Spleen (tissue), 7 donors: ENCODE results near the gene SMIM3.

ENCODE experiments used
- CTCF ChIP-seq, 11 experiments: fragments of 200-600 bp in 7 of 11; fragments of 450-650 bp in 4 of 11; sonication (generic) in 4 of 11; IDR thresholded peaks in 8 of 11; conservative IDR thresholded peaks in 3 of 11; 1 replicate in 7 of 11; 2 replicates in 4 of 11; pipeline versions ENCODE4 v1.4.0 to v1.8.0; 2016 to 2021; ENCODE audit warnings: antibody characterized with exemption in 11 of 11, inconsistent platforms in 4 of 11, mild to moderate bottlenecking in 1 of 11
- POLR2A ChIP-seq, 3 donors: fragments of 450-650 bp; IDR thresholded peaks; one replicate each; pipeline ENCODE4 v1.5.1; 2017; ENCODE audit warnings: antibody characterized with exemption in 3 of 3, mild to moderate bottlenecking in 1 of 3
- POLR2AphosphoS5 ChIP-seq, 3 donors: sonication (generic); formaldehyde crosslinking; IDR thresholded peaks; one replicate each; pipeline ENCODE4 v1.5.1; 2017; ENCODE audit warnings: antibody characterized with exemption in 3 of 3
- donor health status: DM: no; HTN: no; CAD: no; lungs with moderate emphysema.
- donor health status: DM: no; HTN: no; CAD: no.
- donor health status: DM: no; HTN: no; CAD: no.

GRCh38 chr5:150788977-150789376 lies 10.4 kb downstream of the SMIM3 start:
- TF ChIP-seq POLR2A (IDR thresholded peaks at IDR 0.05) (no peak), CTCF (IDR thresholded peaks at IDR 0.05 in 8 of 11, conservative IDR thresholded peaks at IDR 0.05 in 3 of 11) (no peak), POLR2AphosphoS5 (IDR thresholded peaks at IDR 0.05) (no peak)
